ENCODE measurements around the gene GRIP1. TPM values are rescaled to one million over a fixed set of nuclear protein-coding genes. Genes with fewer than 3 reads are reported as not detected.

The GRIP1 gene
- total and polyA plus RNA-seq, 2 experiments from 2014 or later, result 5.1 to 13.7 TPM

- Histone ChIP-seq H3K79me2 (replicated peaks; ENCODE audit: insufficient read depth) (no peaks in the 10 kb centered on the region), H3K9me2 (ENCODE audit: insufficient read depth) (no peaks in the 10 kb centered on the region), H3F3A (replicated peaks; ENCODE audit: low read depth) (no peaks in the 10 kb centered on the region), H3K4me2 (no peak overlapping the region), H3K27me3 (ENCODE audit: insufficient read depth) (no peaks in the 10 kb centered on the region), H3K36me3 (ENCODE audit: insufficient read depth) (no peaks in the 10 kb centered on the region; the same call in 1 of the 2 replicates), H4K20me1 (replicated peaks; ENCODE audit: insufficient read depth) (no peaks in the 10 kb centered on the region), H3K4me3 (no peak overlapping the region), H3K27ac (ENCODE audit: low read depth) (no peak overlapping the region), H3K4me1 (ENCODE audit: insufficient read depth) (peaks cover 17% of the 10 kb centered on the region; the same call in 1 of the 2 replicates), H2AFZ (no peak overlapping the region)
- Mint-ChIP-seq H3K4me1 (peaks cover 7% of the 10 kb centered on the region), H3K9me3 (peaks cover 19% of the 10 kb centered on the region; the same call in 2 of the 3 replicates), H3K36me3 (ENCODE audit: low read depth) (peaks cover 23% of the 10 kb centered on the region; the same call in 2 of the 3 replicates), H3K27ac (no peak overlapping the region), H3K27me3 (ENCODE audit: insufficient read depth, low read depth, poor library complexity) (no peaks in the 10 kb centered on the region), H3K4me3 (no peak overlapping the region)
- no peak for ATAC-seq
- TF ChIP-seq POLR2AphosphoS5 (IDR thresholded peaks at IDR 0.05; ENCODE audit: low read depth) (no peak), CTCF (conservative IDR thresholded peaks at IDR 0.05; ENCODE audit: low read depth in 2 of 2) (no peak), NANOG (IDR thresholded peaks at IDR 0.05; ENCODE audit: borderline replicate concordance) (no peak), ZNF331 (CRISPR knock-in tag; IDR thresholded peaks at IDR 0.05; ENCODE audit: low read depth) (no peak), EZH2 (IDR thresholded peaks at IDR 0.05; ENCODE audit: low read depth, unreplicated experiment) (no peak), ETS1 (IDR thresholded peaks at IDR 0.05) (no peak), ZNF462 (CRISPR knock-in tag; IDR thresholded peaks at IDR 0.05) (no peak), JUNB (IDR thresholded peaks at IDR 0.05; ENCODE audit: unreplicated experiment) (no peak), CREB1 (CRISPR knock-in tag; IDR thresholded peaks at IDR 0.05; ENCODE audit: low read depth) (no peak), EZH2phosphoT487 (IDR thresholded peaks at IDR 0.05; ENCODE audit: unreplicated experiment) (no peak), ZNF114 (CRISPR knock-in tag; IDR thresholded peaks at IDR 0.05) (no peak), REST (IDR thresholded peaks at IDR 0.05; ENCODE audit: unreplicated experiment) (no peak), STAT1 (IDR thresholded peaks at IDR 0.05; ENCODE audit: unreplicated experiment) (no peak)
- no peak for DNase-seq (ENCODE audit: low spot score)
These were observed 147.1 kb downstream of the GRIP1 start for GRCh38 chr12:66531766-66532165.
